ENCODE measurements around the gene EFCAB14. TPM values are rescaled to one million over a fixed set of nuclear protein-coding genes. Genes with fewer than 3 reads are reported as not detected.

EFCAB14 gene
- total RNA-seq, 3 donors from 2014 or later (not counting 1 experiment from before 2014, with no cell fraction given), result 77.7 to 130 (median 119) TPM

DNA sequence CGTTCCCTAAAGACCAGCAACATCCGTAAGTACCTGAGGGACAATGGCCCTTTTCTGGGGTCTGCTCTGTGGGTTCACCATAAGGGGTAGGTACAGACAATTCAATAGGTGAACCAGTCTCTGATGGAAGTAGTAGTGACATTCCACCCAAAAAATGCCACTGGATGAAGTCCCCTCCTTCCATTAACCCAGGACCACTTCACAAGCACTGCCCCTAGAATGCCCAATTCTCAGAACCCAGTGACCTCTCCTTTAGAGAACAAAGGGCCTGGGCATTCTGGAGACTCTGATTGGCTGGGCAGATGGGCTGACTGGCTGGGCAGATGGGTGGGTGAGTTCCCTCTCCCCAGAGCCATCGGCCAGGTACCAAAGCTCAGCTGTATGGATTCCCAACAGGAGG is 47.4 kb downstream of the EFCAB14 start, which contains the start of gene TEX38:
TEX38 (plus strand) TSS at position 301 of the 400 bp plus-strand sequence; CDS start at position 382, 81 bp downstream.
- 98% methylated on average over 3 of the region's 3 CpGs for WGBS (ENCODE audit: insufficient coverage)
- no peak within 1 kb of the TSS for H3K4me3 Mint-ChIP-seq
- Histone ChIP-seq H3K9me3 (ENCODE audit: control insufficient read depth, insufficient read depth, low read length) (no peaks in the 10 kb centered on the region), H3K27ac (ENCODE audit: low read length) (no peak within 1 kb of the TSS), H3K27me3 (ENCODE audit: control insufficient read depth, insufficient read depth, low read length) (no peaks in the 10 kb centered on the region), H3K4me3 (ENCODE audit: low read length) (no peak within 1 kb of the TSS), H3K4me1 (ENCODE audit: control insufficient read depth, insufficient read depth, low read length) (peaks cover 17% of the 10 kb centered on the region), H3K36me3 (ENCODE audit: control insufficient read depth, insufficient read depth, low read length) (peaks cover 5% of the 10 kb centered on the region)
- H3K9me3 Mint-ChIP-seq, result no peaks in the 10 kb centered on the region
- no peaks in the 10 kb centered on the region for H3K27me3 Mint-ChIP-seq (ENCODE audit: low read depth in 2 of 2)
- DNase-seq (no peak), ATAC-seq (no peak)
- no peak within 1 kb of the TSS for H3K27ac Mint-ChIP-seq
- intact Hi-C loops (cut with micrococcal nuclease), result no loop called here
- TF ChIP-seq, protein P1, sequence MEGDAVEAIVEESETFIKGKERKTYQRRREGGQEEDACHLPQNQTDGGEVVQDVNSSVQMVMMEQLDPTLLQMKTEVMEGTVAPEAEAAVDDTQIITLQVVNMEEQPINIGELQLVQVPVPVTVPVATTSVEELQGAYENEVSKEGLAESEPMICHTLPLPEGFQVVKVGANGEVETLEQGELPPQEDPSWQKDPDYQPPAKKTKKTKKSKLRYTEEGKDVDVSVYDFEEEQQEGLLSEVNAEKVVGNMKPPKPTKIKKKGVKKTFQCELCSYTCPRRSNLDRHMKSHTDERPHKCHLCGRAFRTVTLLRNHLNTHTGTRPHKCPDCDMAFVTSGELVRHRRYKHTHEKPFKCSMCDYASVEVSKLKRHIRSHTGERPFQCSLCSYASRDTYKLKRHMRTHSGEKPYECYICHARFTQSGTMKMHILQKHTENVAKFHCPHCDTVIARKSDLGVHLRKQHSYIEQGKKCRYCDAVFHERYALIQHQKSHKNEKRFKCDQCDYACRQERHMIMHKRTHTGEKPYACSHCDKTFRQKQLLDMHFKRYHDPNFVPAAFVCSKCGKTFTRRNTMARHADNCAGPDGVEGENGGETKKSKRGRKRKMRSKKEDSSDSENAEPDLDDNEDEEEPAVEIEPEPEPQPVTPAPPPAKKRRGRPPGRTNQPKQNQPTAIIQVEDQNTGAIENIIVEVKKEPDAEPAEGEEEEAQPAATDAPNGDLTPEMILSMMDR (IDR thresholded peaks at IDR 0.05), result no peak
- H3K36me3 Mint-ChIP-seq, result no peaks in the 10 kb centered on the region
- peaks cover 20 to 24% of the 10 kb centered on the region in 2 donors for H3K4me1 Mint-ChIP-seq

DNA sequence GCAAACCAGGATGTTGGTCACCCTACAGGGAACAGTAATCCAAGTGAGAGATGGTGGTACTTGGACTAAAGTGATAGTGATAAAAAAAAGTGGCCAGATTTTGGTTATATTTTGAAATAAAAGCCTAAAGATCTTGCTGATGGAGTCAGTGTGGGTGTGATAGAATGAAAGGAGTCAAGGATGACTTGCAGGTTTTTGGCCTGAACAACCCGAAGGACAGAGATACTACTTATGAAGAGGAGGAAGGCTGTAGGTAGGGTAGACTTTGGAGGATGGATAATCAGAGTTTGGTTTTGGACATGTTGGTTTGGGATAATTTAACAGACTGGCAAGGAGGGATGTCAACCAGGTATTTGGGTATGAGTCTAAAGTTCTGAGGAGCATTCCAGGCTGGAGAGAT is 48.8 kb downstream of the EFCAB14 start:
- Histone ChIP-seq H3K27ac (ENCODE audit: low read length) (no peak overlapping the region), H3K4me3 (ENCODE audit: low read length) (no peak overlapping the region), H3K36me3 (ENCODE audit: control insufficient read depth, insufficient read depth, low read length) (peaks cover 4% of the 10 kb centered on the region), H3K9me3 (ENCODE audit: control insufficient read depth, insufficient read depth, low read length) (no peaks in the 10 kb centered on the region), H3K4me1 (ENCODE audit: control insufficient read depth, insufficient read depth, low read length) (peaks cover 14% of the 10 kb centered on the region), H3K27me3 (ENCODE audit: control insufficient read depth, insufficient read depth, low read length) (no peaks in the 10 kb centered on the region)
- H3K36me3 Mint-ChIP-seq, result no peaks in the 10 kb centered on the region
- peaks cover 16 to 19% of the 10 kb centered on the region in 2 donors for H3K4me1 Mint-ChIP-seq
- 97% methylated on average over 1 of the region's 1 CpG for WGBS (ENCODE audit: insufficient coverage)
- ATAC-seq, result no peak
- H3K27ac Mint-ChIP-seq, result no peak overlapping the region
- TF ChIP-seq, protein P1 (IDR thresholded peaks at IDR 0.05), result no peak
- intact Hi-C loops (cut with micrococcal nuclease), result no loop called here
- no peak overlapping the region for H3K4me3 Mint-ChIP-seq
- H3K27me3 Mint-ChIP-seq (ENCODE audit: low read depth in 2 of 2), result no peaks in the 10 kb centered on the region
- DNase-seq, result no peak
- H3K9me3 Mint-ChIP-seq, result no peaks in the 10 kb centered on the region

DNA sequence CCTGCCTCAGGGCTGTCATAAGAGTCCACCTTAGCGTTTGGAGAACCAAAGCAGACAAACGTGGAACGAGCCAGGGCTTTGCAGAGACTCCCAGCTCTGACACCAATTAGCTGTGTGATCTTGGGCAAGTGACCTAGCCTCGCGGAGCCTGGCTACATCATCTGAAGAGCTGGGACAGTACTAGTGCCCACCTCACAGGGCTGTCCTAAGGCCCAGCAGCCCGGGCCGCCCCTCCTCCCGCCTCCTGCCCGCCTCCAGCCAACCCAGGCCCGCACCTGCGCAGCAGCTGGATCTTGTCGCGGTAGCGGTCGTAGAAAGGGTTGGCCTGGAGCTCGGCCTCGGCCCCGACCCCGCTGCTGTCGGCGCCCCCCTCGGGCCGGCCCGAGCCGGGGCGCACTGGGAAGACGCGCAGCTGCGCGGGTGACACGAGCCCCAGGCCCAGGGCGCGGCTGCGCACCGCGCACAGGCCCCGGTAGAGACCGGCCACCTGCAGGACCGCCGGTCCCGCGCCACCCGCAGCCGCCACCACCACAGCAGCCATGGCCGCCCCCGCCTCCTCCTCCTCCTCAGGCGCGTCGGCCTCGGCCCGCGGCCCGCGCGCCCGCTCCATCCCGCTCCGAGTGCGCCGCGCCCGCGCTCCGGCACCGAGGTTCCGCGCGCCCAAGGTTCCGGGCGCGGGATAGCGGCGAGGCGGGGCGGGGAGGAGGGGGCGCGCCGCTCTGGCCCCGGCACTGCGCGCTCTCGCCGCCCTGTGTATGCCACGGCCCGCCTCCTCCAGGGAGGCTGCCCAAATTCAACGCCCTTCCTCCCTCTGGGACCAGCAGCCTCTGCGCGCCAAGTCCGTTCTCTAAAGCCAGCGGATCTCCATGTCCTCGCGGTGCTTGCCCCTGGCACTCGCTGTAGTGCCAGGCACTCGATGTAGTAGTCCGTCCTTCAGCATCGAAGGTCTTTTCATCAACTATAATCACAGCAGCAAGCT is 50.8 kb downstream of the EFCAB14 start, which contains the start of gene ATPAF1:
ATPAF1 (minus strand) TSS at position 583 of the 979 bp plus-strand sequence; CDS start at position 541, 42 bp downstream.
- Histone ChIP-seq H3K4me3 (ENCODE audit: low read length) (peak within 1 kb of the TSS; percentile 69), H3K36me3 (ENCODE audit: control insufficient read depth, insufficient read depth, low read length) (peaks cover 10% of the 10 kb centered on the region), H3K9me3 (ENCODE audit: control insufficient read depth, insufficient read depth, low read length) (no peaks in the 10 kb centered on the region), H3K27ac (ENCODE audit: low read length) (peak within 1 kb of the TSS; percentile 53), H3K27me3 (ENCODE audit: control insufficient read depth, insufficient read depth, low read length) (no peaks in the 10 kb centered on the region), H3K4me1 (ENCODE audit: control insufficient read depth, insufficient read depth, low read length) (peaks cover 14% of the 10 kb centered on the region)
- 2% methylated on average over 96 of the region's 96 CpGs for WGBS (ENCODE audit: insufficient coverage)
- peaks cover 16 to 24% of the 10 kb centered on the region in 2 donors for H3K4me1 Mint-ChIP-seq
- H3K4me3 Mint-ChIP-seq, result peak within 1 kb of the TSS; percentile 68
- DNase-seq (peak; percentile 39 to 78), ATAC-seq (peak; percentile 84 to 88 (median 86))
- intact Hi-C loops (cut with micrococcal nuclease), result no loop called here
- H3K27ac Mint-ChIP-seq, result peak within 1 kb of the TSS in 1 of 2 donors; percentile 72
- no peaks in the 10 kb centered on the region for H3K27me3 Mint-ChIP-seq (ENCODE audit: low read depth in 2 of 2)
- no peaks in the 10 kb centered on the region for H3K9me3 Mint-ChIP-seq
- TF ChIP-seq, protein P1 (IDR thresholded peaks at IDR 0.05), result no peak
- H3K36me3 Mint-ChIP-seq, result no peaks in the 10 kb centered on the region
